NCI-H2029 treated with DMSO at 0.1 percent for 48 hours (cell line): ENCODE results near the gene MYH6.
"Not testable (repeated sequence)": the region's sequence is repeated elsewhere in the genome, so short reads cannot be mapped to it uniquely, and the experiment has no call there.

Experiments used
- DNase-seq: peaks from one replicate; lab custom pipeline; 2025; lab: John Stamatoyannopoulos, UW

The MYH6 gene

GRCh38 chr14:23392613-23393012 lies 15.5 kb downstream of the MYH6 start:
- DNase-seq: no peak

GRCh38 chr14:23389871-23390270 lies 18.2 kb downstream of the MYH6 start:
- DNase-seq: not testable (repeated sequence)

- DNase-seq: no peak
These were observed 18.7 kb downstream of the MYH6 start for GRCh38 chr14:23389396-23389795.

GRCh38 chr14:23388996-23389395 lies 19.1 kb downstream of the MYH6 start:
- DNase-seq: no peak

DNA sequence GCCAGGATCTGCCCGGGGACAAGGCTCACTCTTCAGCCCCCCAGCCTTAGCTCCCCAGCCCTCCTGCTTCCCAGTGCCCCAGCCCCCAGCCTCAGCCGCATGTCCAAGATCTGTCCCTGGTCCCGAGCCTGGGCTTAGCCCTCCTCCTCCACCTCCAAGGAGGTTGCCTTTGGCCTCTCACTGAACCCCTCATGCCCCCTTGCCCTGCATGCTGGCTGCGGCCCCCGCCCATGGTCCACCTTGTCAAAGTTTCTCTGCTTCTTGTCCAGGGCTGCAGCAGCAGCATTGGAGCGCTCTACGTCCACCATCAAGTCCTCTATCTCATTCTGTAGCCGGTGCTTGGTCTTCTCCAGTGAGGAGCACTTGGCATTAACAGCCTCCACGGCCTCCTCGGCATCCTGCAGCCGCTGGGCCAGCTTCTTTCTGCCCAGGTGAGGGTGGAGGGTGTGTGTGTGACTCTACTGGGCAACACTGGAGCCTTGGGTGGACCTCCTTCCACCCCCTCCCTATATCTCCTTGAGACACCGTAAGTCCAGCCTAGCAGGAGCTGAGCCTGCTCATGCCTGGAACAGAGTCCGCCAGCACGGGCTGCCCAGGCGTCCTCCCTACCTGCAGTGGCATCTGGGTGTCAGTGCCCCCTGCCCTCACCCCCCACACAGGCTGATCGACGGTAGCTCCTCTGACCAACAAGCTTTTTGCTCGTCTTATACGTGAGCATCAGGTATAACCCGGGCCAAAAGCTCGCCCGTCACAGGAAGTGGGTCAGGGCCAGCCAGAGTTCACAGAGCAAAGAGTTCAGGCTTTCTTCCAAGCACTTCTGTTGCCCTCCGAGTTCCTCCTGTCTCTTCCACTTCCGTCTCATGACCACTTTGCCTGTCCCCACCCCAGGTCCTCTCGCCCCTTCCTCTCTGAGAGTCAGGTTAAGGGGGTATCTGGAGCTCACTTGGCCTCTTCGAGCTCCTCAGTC lies 19.9 kb downstream of the MYH6 start:
- no peak for DNase-seq

DNA sequence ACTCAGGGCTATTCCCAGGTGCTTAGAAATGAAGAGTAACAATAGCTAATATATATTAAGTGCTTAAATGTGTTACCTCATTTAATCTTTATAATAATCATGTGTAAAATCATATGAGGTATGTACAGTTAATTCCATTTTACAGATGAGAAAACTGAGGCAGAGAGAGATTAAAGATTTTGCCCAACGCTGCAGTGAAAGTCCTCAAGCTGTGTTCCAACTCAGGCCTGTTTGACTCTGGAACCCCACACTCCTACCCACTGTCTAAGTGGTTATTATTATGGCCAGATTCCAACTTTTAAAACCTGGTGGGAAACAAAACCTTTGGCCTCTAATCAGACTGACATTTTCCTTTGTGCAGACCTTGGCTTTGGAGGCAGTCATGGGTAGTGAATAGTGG lies 21.1 kb downstream of the MYH6 start:
- no peak for DNase-seq

GRCh38 chr14:23386266-23386657 lies 21.8 kb downstream of the MYH6 start:
- not testable (repeated sequence) for DNase-seq

GRCh38 chr14:23385642-23386265 lies 22.3 kb downstream of the MYH6 start:
- no peak for DNase-seq

- no peak for DNase-seq
These were observed 22.8 kb downstream of the MYH6 start for GRCh38 chr14:23385244-23385641.

DNA sequence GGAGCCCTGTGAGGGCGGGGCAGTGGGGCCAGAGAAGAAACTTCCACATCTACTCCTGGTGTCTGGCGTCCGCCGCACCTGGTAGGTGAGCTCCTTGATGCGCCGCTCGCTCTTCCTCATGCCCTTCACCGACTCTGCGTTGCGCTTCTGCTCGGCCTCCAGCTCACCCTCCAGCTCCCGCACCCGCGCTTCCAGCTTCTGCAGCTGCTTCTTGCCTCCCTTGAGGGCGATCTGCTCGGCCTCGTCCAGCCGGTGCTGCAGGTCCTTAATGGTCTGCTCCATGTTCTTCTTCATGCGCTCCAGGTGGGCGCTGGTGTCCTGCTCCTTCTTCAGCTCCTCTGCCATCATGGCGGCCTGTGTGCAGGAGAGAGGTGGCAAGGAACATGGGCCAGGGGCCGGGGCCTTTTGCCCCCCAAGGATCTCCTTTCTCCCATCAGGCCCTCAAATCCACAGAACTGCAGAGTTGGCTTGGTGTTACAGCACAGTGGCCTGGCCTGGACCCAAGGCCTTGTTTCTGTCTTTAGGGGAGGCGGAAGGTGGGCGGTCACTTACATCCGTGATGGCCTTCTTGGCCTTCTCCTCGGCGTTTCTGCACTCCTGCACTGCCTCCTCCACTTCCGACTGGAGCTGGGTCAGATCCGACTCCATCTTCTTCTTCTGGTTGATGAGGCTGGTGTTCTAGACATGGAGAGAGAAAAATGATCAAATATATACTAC lies 23.6 kb downstream of the MYH6 start:
- DNase-seq: no peak

- DNase-seq: no peak
These were observed 25.2 kb downstream of the MYH6 start for GRCh38 chr14:23382731-23383440.

GRCh38 chr14:23382276-23382675 lies 25.8 kb downstream of the MYH6 start:
- no peak for DNase-seq

GRCh38 chr14:23381871-23382270 lies 26.2 kb downstream of the MYH6 start:
- DNase-seq: peak; percentile 45

DNA sequence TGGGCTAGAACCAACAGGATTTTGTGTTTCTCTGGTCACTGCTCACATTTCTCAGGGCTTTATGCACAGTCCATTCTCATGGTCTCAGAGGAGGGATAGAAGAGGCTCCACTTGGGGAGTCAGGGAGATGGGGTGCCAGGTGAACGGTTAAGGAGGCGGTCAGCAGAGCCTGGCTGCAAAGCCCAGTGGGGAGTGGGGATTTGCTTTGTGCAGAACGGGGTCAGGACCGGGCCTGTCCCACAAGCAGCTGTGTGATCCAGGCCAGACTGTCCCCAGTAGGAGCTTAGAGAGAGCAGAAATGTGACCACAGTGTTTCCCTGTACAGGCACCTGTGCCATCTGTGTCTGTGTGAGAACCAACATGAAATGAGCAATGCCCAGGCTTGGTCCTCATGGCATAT lies 27.1 kb downstream of the MYH6 start:
- no peak for DNase-seq

GRCh38 chr14:23380197-23380914 lies 27.7 kb downstream of the MYH6 start:
- DNase-seq: no peak

- peak; percentile 99 for DNase-seq
These were observed 28.5 kb downstream of the MYH6 start for GRCh38 chr14:23379366-23380196.

- no peak for DNase-seq
These were observed 29.4 kb downstream of the MYH6 start for GRCh38 chr14:23378612-23379220.

DNA sequence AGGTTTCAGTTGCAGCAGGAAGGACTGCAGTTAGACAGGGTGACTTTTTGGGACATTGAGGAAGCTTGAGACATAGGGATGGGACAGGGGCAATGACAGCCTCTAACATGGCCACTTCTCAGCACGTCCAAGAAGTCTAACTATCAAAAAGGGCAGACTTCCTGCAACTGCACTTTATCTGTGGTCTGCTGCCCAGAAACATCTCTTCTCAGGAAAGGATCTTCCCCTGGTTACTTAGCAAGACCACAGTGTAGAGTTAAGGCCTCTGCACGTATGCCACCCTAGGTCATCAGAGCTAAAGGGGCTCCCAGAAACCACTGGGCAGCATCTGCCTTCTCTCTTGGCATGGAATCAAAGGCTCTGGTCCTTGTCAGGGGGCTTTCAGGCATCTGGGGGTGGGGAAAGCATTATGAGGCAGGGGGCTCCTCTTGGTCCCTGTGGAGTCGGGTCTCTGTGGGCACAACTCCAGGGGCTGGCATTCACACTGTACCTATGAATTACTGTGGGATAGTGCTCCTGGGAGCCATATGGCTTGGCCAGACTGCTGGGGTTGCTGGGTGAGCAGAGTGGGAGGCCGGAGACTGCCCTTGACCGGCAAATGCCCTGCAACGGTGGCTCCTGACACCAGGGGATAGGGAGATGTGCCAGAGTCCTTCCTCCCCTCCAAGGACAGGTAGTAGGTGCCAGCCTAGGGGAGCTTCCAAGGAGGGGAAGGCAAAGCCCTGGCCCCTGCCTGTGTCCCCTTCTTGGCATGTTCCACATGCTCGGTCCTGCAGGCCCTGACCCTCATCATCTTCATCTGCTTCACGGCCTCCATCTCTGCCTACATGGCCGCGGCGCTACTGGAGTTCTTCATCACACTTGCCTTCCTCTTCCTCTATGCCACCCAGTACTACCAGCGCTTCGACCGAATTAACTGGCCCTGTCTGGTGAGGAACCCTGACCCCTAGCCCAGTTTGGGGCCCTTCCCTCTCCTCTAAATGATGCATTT lies 30.2 kb downstream of the MYH6 start:
- DNase-seq: no peak

GRCh38 chr14:23377198-23377550 lies 30.9 kb downstream of the MYH6 start:
- no peak for DNase-seq
